ENCODE data around the gene ATP9B.

GRCh38 chr18:79387214-79387613 lies 318.0 kb downstream of the ATP9B start:
- TF ChIP-seq CTCF (IDR thresholded peaks at IDR 0.05): no peak
- TF ChIP-seq POLR2AphosphoS5 (IDR thresholded peaks at IDR 0.05; ENCODE audit: insufficient read depth in 1 of 2, low read depth in 1 of 2): no peak

Data from vagina (tissue), 2 donors.